HEK293T (cell line): Measurements from ENCODE around the gene ZNF512.

Experiments used
- ARNT ChIP-seq: fragments of 450-650 bp; IDR thresholded peaks from 2 replicates; pipeline ENCODE4 v1.6.1; 2017; ENCODE audit warnings: mild to moderate bottlenecking
- BHLHE40 ChIP-seq: fragments of 450-650 bp; IDR thresholded peaks from 2 replicates; pipeline ENCODE4 v1.6.1; 2016; ENCODE audit warnings: mild to moderate bottlenecking, moderate library complexity, borderline replicate concordance
- ELF4 ChIP-seq: fragments of 450-650 bp; IDR thresholded peaks from 2 replicates; pipeline ENCODE4 v1.6.1; 2017; ENCODE audit warnings: antibody characterized with exemption
- FOXA1 ChIP-seq: fragments of 450-650 bp; IDR thresholded peaks from 2 replicates; pipeline ENCODE4 v1.6.1; 2016; ENCODE audit warnings: mild to moderate bottlenecking
- FOXK2 ChIP-seq: fragments of 450-650 bp; IDR thresholded peaks from 2 replicates; pipeline ENCODE4 v1.6.1; 2016; ENCODE audit warnings: mild to moderate bottlenecking
- FOXM1 ChIP-seq: fragments of 450-650 bp; IDR thresholded peaks from 2 replicates; pipeline ENCODE4 v1.6.1; 2017; ENCODE audit warnings: mild to moderate bottlenecking, borderline replicate concordance
- HDGF ChIP-seq: fragments of 450-650 bp; IDR thresholded peaks from 2 replicates; pipeline ENCODE4 v1.6.1; 2017; ENCODE audit warnings: antibody characterized with exemption, borderline replicate concordance
- NFRKB ChIP-seq: fragments of 450-650 bp; IDR thresholded peaks from 2 replicates; pipeline ENCODE4 v1.6.1; 2016; ENCODE audit warnings: mild to moderate bottlenecking, moderate library complexity
- PKNOX1 ChIP-seq: fragments of 450-650 bp; IDR thresholded peaks from 2 replicates; pipeline ENCODE4 v1.6.1; 2016
- SP1 ChIP-seq: fragments of 450-650 bp; IDR thresholded peaks from 2 replicates; pipeline ENCODE4 v1.6.1; 2017
- SUZ12 ChIP-seq: fragments of 450-650 bp; IDR thresholded peaks from 2 replicates; pipeline ENCODE4 v1.6.1; 2016; ENCODE audit warnings: mild to moderate bottlenecking
- ZNF384 ChIP-seq: fragments of 450-650 bp; IDR thresholded peaks from 2 replicates; pipeline ENCODE4 v1.6.1; 2016

GRCh38 chr2:27664622-27665363, 82.0 kb downstream of the ZNF512 start:
- TF ChIP-seq PKNOX1, result no peak
- TF ChIP-seq ELF4, result no peak
- TF ChIP-seq SP1, result no peak
- no peak for TF ChIP-seq FOXM1
- TF ChIP-seq ZNF384, result no peak
- no peak for TF ChIP-seq SUZ12
- TF ChIP-seq BHLHE40, result no peak
- TF ChIP-seq FOXK2, result no peak
- TF ChIP-seq HDGF, result no peak
- TF ChIP-seq FOXA1, result no peak
- TF ChIP-seq NFRKB, result no peak
- TF ChIP-seq ARNT, result no peak
